GM12878 (cell line): ENCODE data around the gene SLC10A1. TPM values are rescaled to one million over a fixed set of nuclear protein-coding genes. Genes with fewer than 3 reads are reported as not detected.

Source experiments
- ATAC-seq: fragments of 200-7000 bp; cut with Tn5 transposase; 3 replicates; pipeline ENCODE4 v1.9.1; 2020; ENCODE audit warnings: mild to moderate bottlenecking, moderate library complexity
- BruUV-seq: library from RNA; stranded (reverse); fragments of 400-500 nt; replicated peaks from 2 replicates; lab custom pipeline; 2021; lab: Mats Ljungman, UMichigan
- CTCF ChIA-PET: fragments of 300-600 bp; sonication (Branson Sonifier 250); formaldehyde crosslinking; extraction: SDS; loops from one replicate; lab custom pipeline; 2021; ENCODE audit warnings: inconsistent platforms; lab: Yijun Ruan, JAX
- POLR2A ChIA-PET: fragments of 350-600 bp; formaldehyde crosslinking; extraction: SDS; loops from one replicate; lab custom pipeline; 2021; ENCODE audit warnings: inconsistent platforms; lab: Charles Lee
- RAD21 ChIA-PET: fragments of 300-600 bp; sonication (Branson Sonifier 250); formaldehyde crosslinking; loops from one replicate; lab custom pipeline; 2023; ENCODE audit warnings: antibody characterized with exemption; ENCODE audit not compliant: unreplicated experiment; lab: Charles Lee
- SMC1A ChIA-PET: fragments of 300-600 bp; sonication (Branson Sonifier 250); formaldehyde crosslinking; loops from one replicate; lab custom pipeline; 2023; ENCODE audit not compliant: unreplicated experiment, uncharacterized antibody; lab: Charles Lee
- DNase-seq: peaks from one replicate; pipeline ENCODE4 v3.0.0-alpha.2; 2011; ENCODE audit warnings: low read depth, low spot score
- FAIRE-seq: peaks from 3 replicates; lab custom pipeline; 2011; peaks lifted over from hg19 to GRCh38; lab: Jason Lieb, UNC
- H2AFZ ChIP-seq: 2 replicates; pipeline ENCODE4 v1.6.0; 2011; ENCODE audit warnings: low read depth, low read length, control low read depth; ENCODE audit not compliant: control insufficient read depth
- H3K27ac ChIP-seq: 2 replicates; pipeline ENCODE4 v1.5.1; 2011; ENCODE audit warnings: control low read depth; ENCODE audit not compliant: control insufficient read depth, insufficient read depth
- H3K27me3 ChIP-seq, 2 experiments: replicated peaks in 1 of 2; 2 replicates each; pipeline versions ENCODE4 v1.6.0 to v1.6.1; 2011; ENCODE audit warnings: low read length in 1 of 2; ENCODE audit not compliant: control insufficient read depth in 2 of 2, insufficient read depth in 2 of 2
- H3K36me3 ChIP-seq, 2 experiments: 2 replicates each; pipeline ENCODE4 v1.5.1; 2011; ENCODE audit warnings: low read length in 1 of 2; ENCODE audit not compliant: control insufficient read depth in 2 of 2, insufficient read depth in 2 of 2
- H3K4me1 ChIP-seq: 2 replicates; pipeline ENCODE4 v1.6.1; 2011; ENCODE audit warnings: mild to moderate bottlenecking, low read length, moderate library complexity, mixed read lengths; ENCODE audit not compliant: control insufficient read depth, insufficient read depth
- H3K4me2 ChIP-seq: 2 replicates; pipeline ENCODE4 v1.6.0; 2011; ENCODE audit warnings: control low read depth; ENCODE audit not compliant: control insufficient read depth, insufficient read depth
- H3K4me3 ChIP-seq: fragments of 200-600 bp; sonication (generic); 2 replicates; pipeline ENCODE4 v1.5.1; 2016
- H3K79me2 ChIP-seq: 2 replicates; pipeline ENCODE4 v1.6.0; 2011; ENCODE audit warnings: low read length; ENCODE audit not compliant: control insufficient read depth, insufficient read depth
- H3K9ac ChIP-seq: 2 replicates; pipeline ENCODE4 v1.8.0; 2011; ENCODE audit warnings: low read length, control low read depth, mixed read lengths; ENCODE audit not compliant: control insufficient read depth, insufficient read depth
- H3K9me3 ChIP-seq: replicated peaks from 3 replicates; pipeline ENCODE4 v1.5.1; 2011; ENCODE audit warnings: mild to moderate bottlenecking, low read length; ENCODE audit not compliant: control insufficient read depth, insufficient read depth
- H4K20me1 ChIP-seq: 2 replicates; pipeline ENCODE4 v1.6.0; 2011; ENCODE audit not compliant: control insufficient read depth, insufficient read depth
- CEBPB ChIP-seq, 2 experiments: fragments of 150-350 bp in 1 of 2; IDR thresholded peaks; 2 replicates each; pipeline ENCODE4 v1.6.1; 2012 to 2014; ENCODE audit warnings: low read depth in 2 of 2, low read length in 2 of 2, borderline replicate concordance in 1 of 2, inconsistent platforms in 1 of 2
- RCOR1 ChIP-seq: conservative IDR thresholded peaks from 2 replicates; pipeline ENCODE4 v1.6.1; 2012; ENCODE audit warnings: low read depth, low read length, improper control_type of control experiment
- WGBS: methylation state at CpG from one replicate; pipeline ENCODE4 v1.1.6; 2016; ENCODE audit warnings: low lambda C conversion rate; ENCODE audit not compliant: insufficient replicate concordance, insufficient coverage; ENCODE audit errors: missing lambda C conversion rate; 5-methylcytosine and 5-hydroxymethylcytosine counted together
- in situ Hi-C: fragments of 300-500 bp; cut with MboI; formaldehyde crosslinking; loops from 9 replicates; pipeline ENCODE4 v1.14.3; 2018; ENCODE audit warnings: mixed read lengths
- intact Hi-C: fragments of 100-400 bp; cut with micrococcal nuclease; formaldehyde crosslinking; loops from one replicate; pipeline ENCODE4 v1.14.2; 2022; ENCODE audit not compliant: unreplicated experiment
- polyA plus RNA-seq, 11 experiments: library from polyadenylated mRNA; depleted of rRNA in 4 of 11; unstranded in 6 of 11; stranded (reverse) in 5 of 11; fragments of >200 nt; fragmentation: Nextera tagmentation in 4 of 11; fragmentation: Illumina TruSeq in 1 of 11; extraction: Ambion mirVana in 4 of 11; extraction: Trizol in 1 of 11; gene quantifications; 1 replicate in 1 of 11; 2 replicates in 10 of 11; pipeline versions ENCODE4 v1.2.1 to v1.2.3, GENCODE V29; 2011 to 2016; ENCODE audit warnings: inconsistent platforms in 2 of 11, missing spikeins in 2 of 11, low read depth in 1 of 11
- total RNA-seq, 4 experiments: library from RNA; depleted of rRNA in 3 of 4; stranded (reverse); fragments of >200 nt in 3 of 4; fragmentation: Illumina TruSeq in 1 of 4; extraction: Trizol in 1 of 4; gene quantifications; 2 replicates each; pipeline versions ENCODE4 v1.2.1 to v1.2.3, GENCODE V29; 2013 to 2021
- TF ChIP-seq, protein P1 (sequence below): fragments of 150-350 bp; IDR thresholded peaks from 2 replicates; pipeline ENCODE4 v1.6.1; 2016; ENCODE audit warnings: low read depth, low read length

Gene SLC10A1
- total and polyA plus RNA-seq, 10 of the 15 experiments (the other 5 are each of a cell fraction or from before 2014, with no cell fraction given): 0.15 to 0.16 TPM; not detected in 8

DNA sequence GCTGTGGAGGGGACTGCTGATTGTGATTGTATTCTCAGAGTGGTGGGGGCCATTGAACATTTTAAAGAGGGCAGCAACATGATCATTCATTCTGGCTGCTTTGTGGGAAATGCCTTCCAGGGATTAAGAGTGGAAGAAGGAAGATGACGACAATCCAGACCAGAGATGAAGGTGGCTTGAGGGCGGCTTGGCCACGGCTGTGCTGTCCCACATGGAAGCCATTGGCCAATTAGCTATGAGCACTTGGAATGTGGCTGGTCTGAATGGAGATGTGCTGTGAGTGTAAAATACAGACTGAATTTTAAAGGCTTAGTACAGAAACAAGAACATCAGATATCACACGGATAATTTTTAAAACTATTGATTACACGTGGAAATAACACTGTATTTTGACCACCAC, 19.2 kb upstream of the SLC10A1 start:
- 11% methylated on average over 5 of the region's 5 CpGs for WGBS
- Histone ChIP-seq H3K9me3 (no peaks in the 10 kb centered on the region), H3K9ac (no peak overlapping the region), H3K27me3 (no peaks in the 10 kb centered on the region; a peak in 1 of 4 replicates), H2AFZ (no peak overlapping the region), H3K36me3 (no peaks in the 10 kb centered on the region), H3K4me3 (no peak overlapping the region), H4K20me1 (no peaks in the 10 kb centered on the region), H3K4me1 (no peaks in the 10 kb centered on the region), H3K27ac (no peak overlapping the region), H3K4me2 (no peak overlapping the region), H3K79me2 (no peaks in the 10 kb centered on the region)
- CTCF ChIA-PET: interaction anchor here (0.9 to 4.6 kb wide), 3 partner anchors 197 to 212 kb away, joined by 3 to 61 read pairs (median 4); no protein-coding TSS in a partner anchor
- ATAC-seq (no peak), FAIRE-seq (no peak), DNase-seq (no peak)
- intact Hi-C loops (loop anchor here (5.0 kb wide), 1 partner anchor 501 kb away; no protein-coding TSS in a partner anchor), in situ Hi-C loops (loop anchor here (5.0 kb wide), 1 partner anchor 211 kb away; no protein-coding TSS in a partner anchor)
- TF ChIP-seq, protein P1, sequence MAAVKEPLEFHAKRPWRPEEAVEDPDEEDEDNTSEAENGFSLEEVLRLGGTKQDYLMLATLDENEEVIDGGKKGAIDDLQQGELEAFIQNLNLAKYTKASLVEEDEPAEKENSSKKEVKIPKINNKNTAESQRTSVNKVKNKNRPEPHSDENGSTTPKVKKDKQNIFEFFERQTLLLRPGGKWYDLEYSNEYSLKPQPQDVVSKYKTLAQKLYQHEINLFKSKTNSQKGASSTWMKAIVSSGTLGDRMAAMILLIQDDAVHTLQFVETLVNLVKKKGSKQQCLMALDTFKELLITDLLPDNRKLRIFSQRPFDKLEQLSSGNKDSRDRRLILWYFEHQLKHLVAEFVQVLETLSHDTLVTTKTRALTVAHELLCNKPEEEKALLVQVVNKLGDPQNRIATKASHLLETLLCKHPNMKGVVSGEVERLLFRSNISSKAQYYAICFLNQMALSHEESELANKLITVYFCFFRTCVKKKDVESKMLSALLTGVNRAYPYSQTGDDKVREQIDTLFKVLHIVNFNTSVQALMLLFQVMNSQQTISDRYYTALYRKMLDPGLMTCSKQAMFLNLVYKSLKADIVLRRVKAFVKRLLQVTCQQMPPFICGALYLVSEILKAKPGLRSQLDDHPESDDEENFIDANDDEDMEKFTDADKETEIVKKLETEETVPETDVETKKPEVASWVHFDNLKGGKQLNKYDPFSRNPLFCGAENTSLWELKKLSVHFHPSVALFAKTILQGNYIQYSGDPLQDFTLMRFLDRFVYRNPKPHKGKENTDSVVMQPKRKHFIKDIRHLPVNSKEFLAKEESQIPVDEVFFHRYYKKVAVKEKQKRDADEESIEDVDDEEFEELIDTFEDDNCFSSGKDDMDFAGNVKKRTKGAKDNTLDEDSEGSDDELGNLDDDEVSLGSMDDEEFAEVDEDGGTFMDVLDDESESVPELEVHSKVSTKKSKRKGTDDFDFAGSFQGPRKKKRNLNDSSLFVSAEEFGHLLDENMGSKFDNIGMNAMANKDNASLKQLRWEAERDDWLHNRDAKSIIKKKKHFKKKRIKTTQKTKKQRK: no peak
- TF ChIP-seq RCOR1: no peak
- no peak for TF ChIP-seq CEBPB (IDR thresholded peaks at IDR 0.05; ENCODE audit: borderline replicate concordance in 1 of 2, low read depth in 2 of 2, low read length in 2 of 2)
- RAD21 ChIA-PET: interaction anchor here (1.4 to 1.5 kb wide), 2 partner anchors 212 to 256 kb away, joined by 3 read pairs; no protein-coding TSS in a partner anchor
- SMC1A ChIA-PET: no interaction called here
- POLR2A ChIA-PET: no interaction called here
- BruUV-seq: no TSS peak
